ENCODE measurements around the gene GLB1L.

DNA sequence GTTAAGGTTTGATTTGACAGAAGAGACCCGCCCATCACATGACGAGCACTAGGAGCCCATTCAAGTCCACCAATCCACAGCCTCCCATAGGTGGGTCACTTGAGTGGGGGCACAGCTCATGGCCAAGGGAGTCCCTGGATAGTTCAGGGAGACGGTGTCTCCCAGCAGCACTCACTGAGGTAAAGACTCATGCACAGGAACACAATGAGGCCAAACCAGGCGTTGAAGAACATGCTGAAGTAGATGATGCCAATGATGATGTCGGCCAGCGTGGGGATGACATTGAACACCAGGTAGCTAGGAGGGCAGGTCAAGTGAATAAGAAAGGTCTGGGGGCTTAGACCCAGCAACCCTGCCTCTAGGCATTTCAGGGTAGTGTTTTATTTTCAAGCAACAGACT, 30.5 kb downstream of the GLB1L start:
- TF ChIP-seq, protein P1, sequence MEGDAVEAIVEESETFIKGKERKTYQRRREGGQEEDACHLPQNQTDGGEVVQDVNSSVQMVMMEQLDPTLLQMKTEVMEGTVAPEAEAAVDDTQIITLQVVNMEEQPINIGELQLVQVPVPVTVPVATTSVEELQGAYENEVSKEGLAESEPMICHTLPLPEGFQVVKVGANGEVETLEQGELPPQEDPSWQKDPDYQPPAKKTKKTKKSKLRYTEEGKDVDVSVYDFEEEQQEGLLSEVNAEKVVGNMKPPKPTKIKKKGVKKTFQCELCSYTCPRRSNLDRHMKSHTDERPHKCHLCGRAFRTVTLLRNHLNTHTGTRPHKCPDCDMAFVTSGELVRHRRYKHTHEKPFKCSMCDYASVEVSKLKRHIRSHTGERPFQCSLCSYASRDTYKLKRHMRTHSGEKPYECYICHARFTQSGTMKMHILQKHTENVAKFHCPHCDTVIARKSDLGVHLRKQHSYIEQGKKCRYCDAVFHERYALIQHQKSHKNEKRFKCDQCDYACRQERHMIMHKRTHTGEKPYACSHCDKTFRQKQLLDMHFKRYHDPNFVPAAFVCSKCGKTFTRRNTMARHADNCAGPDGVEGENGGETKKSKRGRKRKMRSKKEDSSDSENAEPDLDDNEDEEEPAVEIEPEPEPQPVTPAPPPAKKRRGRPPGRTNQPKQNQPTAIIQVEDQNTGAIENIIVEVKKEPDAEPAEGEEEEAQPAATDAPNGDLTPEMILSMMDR (IDR thresholded peaks at IDR 0.05): no peak
- TF ChIP-seq POLR2A (IDR thresholded peaks at IDR 0.05): no peak
- no peak for TF ChIP-seq POLR2AphosphoS5 (IDR thresholded peaks at IDR 0.05; ENCODE audit: insufficient read depth in 1 of 2, low read depth in 1 of 2)

Measured in vagina (tissue), 2 donors.